Lower leg skin (tissue), 3 donors: Measurements from ENCODE around the gene CPT1A.

Experiments used
- POLR2A ChIP-seq, 2 donors: fragments of 450-650 bp; IDR thresholded peaks; one replicate each; pipeline ENCODE4 v1.6.1; 2016 to 2017; ENCODE audit warnings: antibody characterized with exemption in 2 of 2, mild to moderate bottlenecking in 1 of 2, moderate library complexity in 1 of 2
- TF ChIP-seq, protein P1 (sequence below), 3 donors: fragments of 450-650 bp; IDR thresholded peaks; one replicate each; pipeline ENCODE4 v1.5.1; 2016; ENCODE audit warnings: antibody characterized with exemption in 3 of 3, mild to moderate bottlenecking in 3 of 3, moderate library complexity in 2 of 3

DNA sequence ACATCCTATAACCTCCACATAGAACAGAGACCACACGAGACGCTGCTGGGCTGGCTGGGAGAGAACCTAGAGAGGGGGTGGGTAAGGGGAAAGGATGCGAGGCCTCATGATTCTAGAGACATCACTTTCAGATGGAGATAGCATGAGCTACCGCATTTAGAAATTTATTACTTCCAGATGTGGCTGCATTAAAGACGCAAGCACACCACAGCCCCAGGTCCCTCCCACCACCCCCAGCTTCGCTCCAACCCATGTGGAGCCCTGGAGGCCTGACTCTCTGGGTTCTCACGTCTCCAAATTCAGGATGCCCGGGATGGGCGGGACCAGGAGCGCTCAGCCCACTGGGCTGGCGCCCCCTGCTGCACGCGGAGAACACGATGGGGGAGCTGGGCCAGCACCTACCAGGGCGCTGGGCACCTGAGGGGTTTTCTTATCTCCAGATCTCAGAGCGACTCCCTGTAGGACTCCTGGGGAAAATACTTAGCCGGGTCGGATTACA is 48.3 kb upstream of the CPT1A start:
- TF ChIP-seq, protein P1, sequence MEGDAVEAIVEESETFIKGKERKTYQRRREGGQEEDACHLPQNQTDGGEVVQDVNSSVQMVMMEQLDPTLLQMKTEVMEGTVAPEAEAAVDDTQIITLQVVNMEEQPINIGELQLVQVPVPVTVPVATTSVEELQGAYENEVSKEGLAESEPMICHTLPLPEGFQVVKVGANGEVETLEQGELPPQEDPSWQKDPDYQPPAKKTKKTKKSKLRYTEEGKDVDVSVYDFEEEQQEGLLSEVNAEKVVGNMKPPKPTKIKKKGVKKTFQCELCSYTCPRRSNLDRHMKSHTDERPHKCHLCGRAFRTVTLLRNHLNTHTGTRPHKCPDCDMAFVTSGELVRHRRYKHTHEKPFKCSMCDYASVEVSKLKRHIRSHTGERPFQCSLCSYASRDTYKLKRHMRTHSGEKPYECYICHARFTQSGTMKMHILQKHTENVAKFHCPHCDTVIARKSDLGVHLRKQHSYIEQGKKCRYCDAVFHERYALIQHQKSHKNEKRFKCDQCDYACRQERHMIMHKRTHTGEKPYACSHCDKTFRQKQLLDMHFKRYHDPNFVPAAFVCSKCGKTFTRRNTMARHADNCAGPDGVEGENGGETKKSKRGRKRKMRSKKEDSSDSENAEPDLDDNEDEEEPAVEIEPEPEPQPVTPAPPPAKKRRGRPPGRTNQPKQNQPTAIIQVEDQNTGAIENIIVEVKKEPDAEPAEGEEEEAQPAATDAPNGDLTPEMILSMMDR (IDR thresholded peaks at IDR 0.05): no peak
- TF ChIP-seq POLR2A (IDR thresholded peaks at IDR 0.05): no peak
